RWPE2 (cell line): ENCODE results near the gene PSTPIP1.

Experiments used
- ATAC-seq: fragments of 200-7000 bp; cut with Tn5 transposase; 3 replicates; pipeline ENCODE4 v1.9.1; 2021; ENCODE audit warnings: low read depth
- DNase-seq: peaks from one replicate; pipeline ENCODE4 v3.0.0-alpha.2; 2020; ENCODE audit warnings: low spot score
- H3K27ac ChIP-seq: fragments of 450-650 bp; 2 replicates; pipeline ENCODE4 v1.5.1; 2017; ENCODE audit warnings: mild to moderate bottlenecking; ENCODE audit not compliant: poor library complexity, severe bottlenecking
- H3K27me3 ChIP-seq: fragments of 250-450 bp; sonication (Bioruptor Pico); 2 replicates; pipeline ENCODE4 v1.5.1; 2021; ENCODE audit warnings: mild to moderate bottlenecking, moderate library complexity; ENCODE audit not compliant: insufficient read depth, poor library complexity, severe bottlenecking
- H3K36me3 ChIP-seq: fragments of 250-450 bp; sonication (Bioruptor Pico); 2 replicates; pipeline ENCODE4 v1.5.1; 2020; ENCODE audit warnings: low read depth, mild to moderate bottlenecking, moderate library complexity
- H3K4me1 ChIP-seq: fragments of 250-450 bp; sonication (Bioruptor Pico); 2 replicates; pipeline ENCODE4 v1.5.1; 2021; ENCODE audit warnings: mild to moderate bottlenecking, moderate library complexity; ENCODE audit not compliant: insufficient read depth, poor library complexity, severe bottlenecking
- H3K4me3 ChIP-seq: fragments of 250-450 bp; sonication (Bioruptor Pico); 2 replicates; pipeline ENCODE4 v1.5.1; 2021; ENCODE audit warnings: mild to moderate bottlenecking, moderate library complexity; ENCODE audit not compliant: severe bottlenecking
- H3K9me3 ChIP-seq: fragments of 250-450 bp; sonication (Bioruptor Pico); 2 replicates; pipeline ENCODE4 v1.5.1; 2021; ENCODE audit warnings: mild to moderate bottlenecking, moderate library complexity; ENCODE audit not compliant: severe bottlenecking
- CTCF ChIP-seq: fragments of 450-650 bp; IDR thresholded peaks from one replicate; pipeline ENCODE4 v1.5.1; 2017; ENCODE audit warnings: mild to moderate bottlenecking, moderate library complexity; ENCODE audit not compliant: poor library complexity, severe bottlenecking

The PSTPIP1 gene

GRCh38 chr15:76976141-76976540 lies 18.8 kb upstream of the PSTPIP1 start:
- DNase-seq (no peak), ATAC-seq (no peak)
- no peak overlapping the region for H3K4me3 ChIP-seq
- H3K4me1 ChIP-seq, result no peaks in the 10 kb centered on the region
- H3K27me3 ChIP-seq, result no peaks in the 10 kb centered on the region
- H3K36me3 ChIP-seq, result no peaks in the 10 kb centered on the region
- no peak for TF ChIP-seq CTCF
- H3K27ac ChIP-seq, result no peak overlapping the region
- no peaks in the 10 kb centered on the region for H3K9me3 ChIP-seq

GRCh38 chr15:76976572-76977270 lies 18.2 kb upstream of the PSTPIP1 start:
- DNase-seq (no peak), ATAC-seq (no peak)
- Histone ChIP-seq H3K9me3 (no peaks in the 10 kb centered on the region), H3K36me3 (no peaks in the 10 kb centered on the region), H3K27me3 (no peaks in the 10 kb centered on the region), H3K4me1 (no peaks in the 10 kb centered on the region), H3K27ac (no peak overlapping the region), H3K4me3 (no peak overlapping the region)
- no peak for TF ChIP-seq CTCF

GRCh38 chr15:76978522-76979330 lies 16.2 kb upstream of the PSTPIP1 start:
- DNase-seq, result no peak
- no peak for TF ChIP-seq CTCF
- Histone ChIP-seq H3K27ac (no peak overlapping the region), H3K9me3 (no peaks in the 10 kb centered on the region), H3K36me3 (no peaks in the 10 kb centered on the region), H3K4me1 (no peaks in the 10 kb centered on the region), H3K27me3 (no peaks in the 10 kb centered on the region), H3K4me3 (no peak overlapping the region)
- no peak for ATAC-seq

GRCh38 chr15:76979331-76979925 lies 15.5 kb upstream of the PSTPIP1 start:
- Histone ChIP-seq H3K27ac (no peak overlapping the region), H3K27me3 (no peaks in the 10 kb centered on the region), H3K9me3 (no peaks in the 10 kb centered on the region), H3K36me3 (no peaks in the 10 kb centered on the region), H3K4me1 (no peaks in the 10 kb centered on the region), H3K4me3 (no peak overlapping the region)
- DNase-seq, result no peak
- ATAC-seq, result no peak
- TF ChIP-seq CTCF, result no peak
